SW480 (cell line): ENCODE measurements around the gene SLC35E3.

Source experiments
- DNase-seq: peaks from one replicate; pipeline ENCODE4 v3.0.0-alpha.2; 2016; ENCODE audit warnings: low spot score

SLC35E3 gene

DNA sequence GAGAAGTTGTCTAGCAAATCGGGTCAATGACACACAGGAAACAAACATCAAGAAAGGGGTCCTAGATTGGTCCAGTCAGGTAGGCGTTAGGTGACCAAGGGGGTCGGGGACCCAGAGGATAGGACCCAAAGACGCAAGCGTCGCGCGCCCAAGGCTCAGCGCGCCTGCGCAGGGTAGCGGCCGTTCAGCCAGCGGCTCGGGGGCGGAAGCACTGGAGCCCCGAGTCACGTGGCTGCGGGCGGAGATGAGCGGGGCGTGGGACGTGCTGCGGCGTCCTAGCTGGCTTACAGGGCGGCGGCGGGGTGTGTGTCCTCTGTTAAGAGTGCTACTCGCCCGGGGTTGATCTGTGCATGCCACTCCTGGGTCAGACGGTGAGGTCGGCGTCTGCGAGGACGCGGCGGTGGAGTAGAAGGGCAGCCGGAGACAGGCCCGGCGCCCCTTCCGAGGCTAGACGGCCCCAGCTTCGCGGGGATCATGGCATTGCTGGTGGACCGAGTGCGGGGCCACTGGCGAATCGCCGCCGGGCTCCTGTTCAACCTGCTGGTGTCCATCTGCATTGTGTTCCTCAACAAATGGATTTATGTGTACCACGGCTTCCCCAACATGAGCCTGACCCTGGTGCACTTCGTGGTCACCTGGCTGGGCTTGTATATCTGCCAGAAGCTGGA is at the start of gene SLC35E3:
Gene SLC35E3, plus strand, starts transcription at position 273 of the 668 bp plus-strand sequence. Its CDS starts 202 bp downstream, at position 475.
- peak; percentile 93 for DNase-seq

DNA sequence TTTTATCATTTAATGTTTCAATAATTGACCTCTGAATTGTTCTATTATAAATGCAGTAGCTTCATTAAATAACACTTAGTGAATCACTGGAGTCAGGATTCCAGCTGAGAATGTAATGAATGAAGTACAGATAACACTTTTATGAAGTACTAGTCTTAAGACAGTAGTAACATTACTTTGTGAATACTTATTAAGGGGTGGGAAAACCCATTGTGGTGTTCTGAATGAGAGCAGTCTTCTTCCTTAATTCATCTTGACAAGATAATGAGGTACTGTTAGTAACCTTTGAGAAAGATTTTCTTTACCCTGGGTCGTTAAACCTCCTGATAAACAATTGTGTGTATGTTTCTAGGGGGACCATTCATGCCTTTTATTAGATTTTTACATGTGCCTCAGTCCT is 46.5 kb upstream of the SLC35E3 start:
- no peak for DNase-seq

DNA sequence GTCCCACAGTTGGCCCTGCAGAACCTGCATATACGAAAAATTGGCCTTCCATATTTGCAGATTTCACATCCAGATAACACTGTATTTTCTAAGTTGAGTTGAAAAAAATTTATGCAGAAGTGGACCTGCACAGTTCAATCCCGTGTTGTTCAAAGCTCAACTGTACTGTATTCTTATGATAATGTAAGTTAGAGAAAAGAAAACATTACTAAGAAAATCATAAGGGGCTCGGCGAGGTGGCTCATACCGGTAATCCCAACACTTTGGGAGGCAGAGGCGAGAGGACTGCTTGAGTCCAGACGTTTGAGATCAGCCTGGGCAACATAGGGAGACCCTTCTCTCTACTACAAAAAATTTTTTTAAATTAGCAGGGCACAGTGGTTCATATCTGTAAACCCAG is 18.2 kb upstream of the SLC35E3 start:
- no peak for DNase-seq

DNA sequence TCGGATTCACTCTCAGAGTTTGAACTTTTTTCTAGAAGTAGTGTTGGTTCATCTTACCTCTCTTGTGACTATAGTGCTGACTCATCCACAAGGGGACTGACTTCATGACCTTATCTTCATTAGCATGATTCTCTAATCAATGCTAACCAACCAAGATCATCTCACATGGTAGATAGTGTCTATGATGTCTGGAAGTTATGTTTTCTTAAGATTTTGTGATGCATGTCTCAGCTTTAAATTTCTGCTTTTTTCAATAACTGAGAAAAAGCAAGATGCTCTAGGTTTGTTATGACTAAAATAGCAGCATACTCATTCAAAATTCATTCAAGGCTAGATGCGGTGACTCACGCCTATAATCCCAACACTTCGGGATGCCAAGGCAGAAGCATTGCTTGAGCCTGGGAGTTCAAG is 12.3 kb upstream of the SLC35E3 start:
- no peak for DNase-seq

DNA sequence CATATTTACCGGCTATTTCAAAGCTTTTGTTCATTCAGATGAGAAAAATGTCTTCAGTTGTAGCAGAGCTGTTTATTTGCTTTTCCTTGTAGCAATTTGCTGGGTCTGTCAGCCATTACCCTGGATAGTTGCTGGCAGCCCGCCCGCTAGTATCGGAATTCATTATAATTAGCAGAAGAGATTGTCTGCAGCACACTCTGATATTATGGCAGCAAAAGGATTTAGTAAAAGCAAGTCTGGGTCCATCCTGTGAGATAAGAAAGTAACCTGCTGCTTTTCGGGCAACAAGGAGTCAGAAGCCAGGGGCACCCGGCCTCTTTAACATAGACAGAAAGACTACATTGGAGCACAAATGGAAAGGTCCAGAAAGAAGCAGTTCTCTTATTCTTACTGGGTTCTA is 6.1 kb upstream of the SLC35E3 start:
- DNase-seq = no peak

DNA sequence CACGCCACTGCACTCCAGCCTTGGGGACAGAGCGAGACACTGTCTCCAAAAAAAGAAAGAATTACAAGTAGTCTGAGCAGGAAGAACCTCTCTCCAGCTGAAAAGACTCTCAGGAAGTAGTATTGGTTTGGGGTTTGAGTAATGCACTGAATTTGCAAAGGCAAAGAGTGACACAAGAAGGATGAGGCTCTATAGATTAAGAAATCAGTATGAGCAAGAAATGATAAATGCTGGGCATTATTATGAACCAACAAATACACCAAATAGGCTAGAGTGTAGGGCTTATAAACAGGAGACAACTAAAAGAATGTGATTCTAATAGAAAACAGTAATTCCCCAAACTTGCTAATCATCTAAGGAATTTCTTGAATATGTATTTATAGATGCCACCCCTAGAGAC is 2.6 kb upstream of the SLC35E3 start:
- DNase-seq = no peak

DNA sequence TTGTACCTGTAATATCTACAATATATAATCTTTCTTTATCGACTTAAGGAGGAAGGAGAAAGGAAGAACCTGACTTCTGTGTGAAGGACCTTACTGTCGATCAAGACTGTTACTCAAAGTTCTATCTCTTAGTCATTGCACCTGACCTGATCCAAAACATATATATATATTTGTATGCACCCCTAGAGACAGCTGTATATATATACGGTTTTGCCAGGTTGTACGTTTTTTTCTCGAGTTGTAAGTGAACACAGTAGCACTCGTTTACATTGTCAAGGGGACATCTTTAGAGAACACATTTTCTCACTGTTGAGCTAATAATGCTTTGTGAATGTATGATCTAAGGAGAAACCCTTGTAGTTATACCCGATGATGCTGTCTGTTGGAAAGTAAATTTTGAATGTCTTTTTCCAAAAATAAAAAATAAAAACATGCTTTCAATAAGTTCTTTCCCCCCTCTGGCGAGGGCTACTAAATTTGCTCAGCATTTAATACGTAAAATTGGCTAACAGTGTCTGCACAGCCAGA is 536 bp upstream of the SLC35E3 start:
- DNase-seq = peak; percentile 8

DNA sequence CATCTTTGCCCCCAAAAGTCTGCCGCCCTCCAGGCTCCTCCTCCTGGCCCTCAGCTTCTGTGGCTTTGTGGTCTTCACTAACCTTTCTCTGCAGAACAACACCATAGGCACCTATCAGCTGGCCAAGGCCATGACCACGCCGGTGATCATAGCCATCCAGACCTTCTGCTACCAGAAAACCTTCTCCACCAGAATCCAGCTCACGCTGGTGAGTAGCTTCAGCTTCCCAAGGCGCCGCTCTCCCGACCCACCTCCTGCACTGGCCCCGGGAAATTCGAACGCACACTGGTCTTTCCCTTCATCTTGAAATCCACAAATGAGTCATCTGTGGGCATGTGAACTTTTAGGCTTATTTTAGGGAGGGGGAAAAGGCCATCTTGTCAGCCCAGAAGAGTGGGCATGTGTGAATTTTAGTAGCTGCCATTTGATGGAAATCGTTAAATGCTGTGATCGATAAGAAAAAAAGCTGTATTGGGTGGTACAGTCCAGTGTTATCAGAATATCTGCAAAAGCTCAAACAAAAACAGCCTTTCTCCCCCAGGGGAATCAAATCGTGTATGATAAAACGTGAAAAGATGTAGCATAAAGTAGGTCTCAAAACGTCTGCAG is 700 bp downstream of the SLC35E3 start:
- DNase-seq = peak; percentile 70

DNA sequence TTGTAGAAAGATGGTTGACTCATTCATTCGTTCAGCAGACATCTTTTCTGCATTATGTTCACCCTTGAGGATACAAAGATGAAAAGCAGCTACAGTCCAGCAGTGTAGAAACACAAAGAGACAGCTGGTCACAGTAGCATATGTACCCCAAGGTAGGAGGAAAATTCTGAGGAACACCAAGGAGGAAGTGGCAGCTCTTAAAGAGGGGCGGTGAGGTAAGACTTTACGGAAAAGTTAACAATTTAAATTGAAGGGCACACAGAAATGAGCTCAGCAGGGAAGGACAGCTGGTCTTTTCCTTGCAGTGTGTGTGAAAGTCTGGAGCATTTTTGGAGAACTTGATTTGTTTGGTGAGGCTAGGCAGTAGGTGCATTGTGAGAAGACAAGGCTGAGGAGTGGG is 3.5 kb downstream of the SLC35E3 start:
- no peak for DNase-seq

DNA sequence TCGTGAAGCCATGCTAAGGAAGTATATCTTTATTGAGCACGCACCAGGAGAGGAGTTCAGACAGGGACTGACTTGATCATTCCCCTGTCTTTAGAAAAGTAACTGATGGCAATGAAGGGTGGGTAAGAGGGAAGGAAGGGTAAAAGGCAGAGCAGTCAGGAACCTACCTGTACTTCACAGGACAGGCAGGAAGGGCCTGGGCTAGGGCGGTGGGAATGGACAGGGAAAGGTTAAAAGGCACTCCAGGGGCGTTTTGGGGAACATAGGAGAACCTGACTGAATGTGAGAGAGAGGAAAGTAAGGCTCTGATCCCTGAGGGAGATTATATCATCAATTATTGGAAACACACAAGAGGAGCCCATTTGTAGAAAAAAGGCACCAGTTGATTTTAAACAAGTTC is 3.9 kb downstream of the SLC35E3 start:
- no peak for DNase-seq

DNA sequence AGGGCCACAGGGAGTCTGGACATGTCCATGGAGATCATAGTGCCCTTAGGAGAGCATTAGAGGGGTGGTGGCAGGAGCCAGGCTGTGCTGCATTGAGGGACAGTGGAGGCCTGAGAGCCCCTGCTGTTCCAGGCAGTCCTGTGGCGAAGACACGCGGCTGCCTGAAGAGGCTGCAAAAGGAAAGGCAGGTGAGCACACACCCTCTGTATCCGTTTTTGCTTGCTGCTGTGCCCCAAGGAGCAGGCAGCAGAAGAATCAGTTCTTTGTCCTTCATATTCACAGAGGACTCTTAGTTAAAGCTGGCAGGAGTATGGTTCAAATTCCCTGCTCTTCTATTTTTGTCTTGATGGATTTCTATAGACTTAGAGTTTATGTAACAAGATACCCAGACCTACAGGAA is 4.5 kb downstream of the SLC35E3 start:
- no peak for DNase-seq

DNA sequence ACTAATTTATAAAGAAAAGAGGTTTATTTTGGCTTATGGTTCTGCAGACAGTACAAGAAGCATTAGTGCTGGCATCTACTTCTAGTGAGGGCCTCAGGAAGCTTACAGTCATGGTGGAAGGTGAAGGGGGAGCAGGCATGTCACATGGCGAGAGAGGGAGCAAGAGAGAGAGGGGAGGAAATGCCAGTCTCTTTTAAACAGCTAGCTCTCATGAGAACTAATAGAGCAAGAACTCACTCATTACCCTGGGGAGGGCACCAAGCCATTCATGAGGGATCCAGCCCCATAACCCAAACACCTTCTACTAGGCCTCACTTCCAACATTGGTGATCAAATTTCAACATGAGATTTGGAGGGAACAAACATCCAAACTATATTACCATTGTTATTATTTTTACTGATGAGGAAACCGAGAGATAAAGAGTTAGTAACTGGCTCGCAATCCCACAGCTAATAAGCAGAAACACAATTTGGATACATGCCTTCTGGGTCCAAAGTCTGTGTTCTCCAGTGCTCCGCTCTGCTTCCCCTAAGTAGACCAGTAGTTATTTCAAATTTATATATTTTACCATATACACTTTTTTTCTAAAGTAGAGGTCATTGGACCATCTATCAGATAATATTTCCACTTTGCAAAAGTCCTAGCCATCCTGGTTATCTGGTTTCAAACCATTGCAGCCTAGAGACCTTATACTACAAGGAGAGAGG is 9.7 kb downstream of the SLC35E3 start:
- DNase-seq = no peak

DNA sequence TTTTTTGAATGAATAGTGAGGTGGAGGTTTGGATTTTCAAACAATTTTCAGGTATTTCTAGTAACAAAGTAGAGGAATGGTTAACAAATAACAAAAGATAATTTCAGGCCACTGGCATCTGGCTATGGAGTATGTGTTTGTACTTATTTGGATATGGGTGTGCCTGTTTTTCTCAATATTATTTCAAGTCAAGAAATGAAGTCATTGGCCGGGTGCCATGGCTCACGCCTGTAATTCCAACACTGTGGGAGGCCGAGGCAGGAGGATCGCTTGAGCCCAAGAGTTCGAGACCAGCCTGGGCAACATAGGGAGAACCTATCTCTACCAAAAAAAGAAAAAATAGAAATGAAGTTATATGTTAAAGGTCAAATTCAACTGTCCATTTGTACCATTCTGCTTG is 13.9 kb downstream of the SLC35E3 start:
- DNase-seq = no peak

DNA sequence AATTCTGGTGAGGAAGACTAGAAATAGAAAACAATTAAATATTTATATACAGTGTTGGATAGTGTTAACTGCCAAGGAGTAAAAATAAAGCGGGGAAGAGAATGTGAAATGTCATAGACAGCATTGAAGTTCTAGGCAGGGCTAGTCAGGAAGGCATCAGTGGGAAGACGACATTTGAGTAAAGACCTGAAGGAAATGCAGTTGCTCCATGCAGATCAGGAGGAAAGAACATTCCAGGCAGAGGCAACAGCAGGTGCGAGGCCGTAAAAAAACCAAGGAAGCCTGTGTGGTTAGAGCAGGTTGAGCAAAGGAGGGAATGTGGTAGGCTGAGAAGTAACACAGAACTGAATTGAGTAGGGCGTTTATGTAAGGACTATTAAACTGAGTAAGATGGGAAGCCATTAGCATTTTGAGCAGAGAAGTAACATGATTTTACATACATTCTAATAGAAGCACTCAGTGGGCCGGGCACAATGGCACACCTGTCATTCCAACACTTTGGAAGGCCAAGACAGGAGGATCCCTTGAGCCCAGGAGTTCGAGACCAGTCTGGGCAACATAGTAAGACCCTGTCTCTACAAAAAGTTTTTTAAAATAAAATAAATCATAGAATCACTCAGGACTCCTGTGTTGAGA is 14.9 kb downstream of the SLC35E3 start:
- no peak for DNase-seq

DNA sequence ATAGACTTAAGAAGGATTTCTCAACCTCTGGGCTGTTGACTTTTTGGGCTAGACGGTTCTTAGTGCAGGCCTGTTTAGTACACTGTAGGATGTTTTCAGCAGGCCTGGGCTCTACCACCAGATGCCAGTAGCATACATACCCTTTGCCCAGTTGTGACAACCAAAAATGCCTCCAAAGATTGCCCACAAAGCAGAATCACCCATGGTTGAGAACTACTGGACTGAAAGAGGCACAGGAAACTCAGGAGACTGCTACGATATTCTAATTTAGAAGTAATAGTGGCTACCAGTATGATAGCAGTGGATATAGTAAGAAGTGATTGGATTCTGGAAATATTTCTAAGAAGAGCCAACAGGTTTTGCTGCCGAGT is 15.5 kb downstream of the SLC35E3 start:
- DNase-seq = no peak

DNA sequence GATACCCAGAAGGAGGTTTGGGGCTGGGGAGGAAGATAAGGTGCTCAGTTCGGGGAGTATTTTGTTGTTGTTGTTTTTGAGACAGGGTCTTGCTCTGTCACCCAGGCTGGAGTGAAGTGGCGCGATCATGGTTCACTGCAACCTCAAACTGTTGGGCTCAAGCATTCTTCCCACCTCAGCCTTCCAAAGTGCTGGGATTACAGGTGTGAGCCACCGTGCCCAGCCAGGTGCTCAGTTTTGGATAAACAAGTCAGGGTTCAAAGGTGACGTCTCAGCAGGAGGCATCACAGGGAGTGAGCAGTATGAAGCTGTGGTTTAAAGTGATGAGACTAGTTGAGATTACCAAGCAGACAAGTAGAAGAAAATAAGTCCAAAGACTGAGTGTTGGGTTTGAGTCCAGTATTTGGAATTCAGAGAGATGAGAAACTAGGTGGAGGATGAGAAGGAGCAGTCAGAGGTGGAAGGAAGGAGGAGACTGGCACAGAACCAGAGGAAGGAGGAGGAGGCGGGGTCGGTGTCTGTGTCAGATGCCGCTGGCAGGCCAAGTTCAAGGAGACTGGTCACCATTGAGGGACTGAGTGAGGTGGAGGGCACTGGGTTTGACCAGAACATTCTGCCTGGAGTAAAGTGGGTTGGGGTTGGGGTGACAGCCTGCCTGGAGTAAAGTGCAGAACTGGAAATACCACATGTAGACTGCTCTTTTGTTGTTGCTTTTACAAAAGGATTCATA is 16.1 kb downstream of the SLC35E3 start:
- DNase-seq = no peak

DNA sequence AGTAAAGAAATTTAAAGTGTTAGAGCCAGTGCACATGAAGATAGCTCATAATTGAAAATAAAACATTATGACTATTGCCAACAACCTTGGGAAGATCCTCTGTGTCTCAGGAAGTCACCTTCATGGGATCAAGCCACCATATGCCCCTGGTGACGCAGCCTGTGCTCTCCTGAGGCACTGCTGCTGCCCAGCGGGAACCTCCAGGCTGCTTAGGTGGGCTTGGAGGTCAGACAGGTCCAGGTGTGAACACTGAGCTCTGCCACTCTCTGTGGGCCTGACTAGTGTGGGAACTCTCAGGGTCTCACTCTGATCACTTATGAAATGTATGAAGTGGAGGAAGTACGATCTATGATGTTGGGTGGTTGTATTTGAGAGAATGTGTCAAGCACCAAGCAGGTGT is 16.7 kb downstream of the SLC35E3 start:
- no peak for DNase-seq

DNA sequence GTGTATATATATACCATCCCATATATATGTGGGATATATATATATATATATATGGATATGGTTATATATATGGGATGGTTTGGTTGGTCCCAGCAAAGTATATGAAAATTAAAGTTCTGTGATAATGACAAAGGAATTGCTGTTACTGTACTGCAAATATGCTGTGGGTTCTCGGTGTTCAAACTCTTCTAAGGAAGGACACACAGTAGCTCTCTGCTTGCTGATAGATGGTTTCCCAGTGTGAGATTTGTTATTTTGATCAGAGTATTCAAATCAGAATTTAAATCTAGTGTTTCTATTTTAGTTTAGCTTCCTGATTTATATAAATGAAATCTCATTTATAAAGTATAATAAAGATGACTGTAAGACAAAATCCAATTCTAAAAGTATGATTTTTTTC is 19.7 kb downstream of the SLC35E3 start:
- DNase-seq = no peak

DNA sequence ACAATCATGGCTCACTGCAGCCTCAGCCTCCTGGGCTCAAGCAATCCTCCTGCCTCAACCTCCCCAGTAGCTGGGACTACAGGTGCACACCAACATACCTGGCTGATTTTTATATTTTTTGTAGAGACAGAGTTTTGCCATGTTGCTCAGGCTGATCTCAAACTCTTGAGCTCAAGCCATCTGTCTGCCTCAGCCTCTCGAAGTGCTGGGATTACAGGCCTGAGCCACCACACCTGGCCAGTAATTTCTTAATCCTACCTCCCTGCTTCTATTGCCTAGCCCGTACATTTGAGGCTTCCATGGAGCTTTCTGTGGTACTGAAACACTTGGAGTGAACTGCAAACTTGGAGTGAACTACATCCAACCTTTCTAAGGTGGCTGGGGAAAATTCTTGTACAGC is 20.7 kb downstream of the SLC35E3 start:
- no peak for DNase-seq

DNA sequence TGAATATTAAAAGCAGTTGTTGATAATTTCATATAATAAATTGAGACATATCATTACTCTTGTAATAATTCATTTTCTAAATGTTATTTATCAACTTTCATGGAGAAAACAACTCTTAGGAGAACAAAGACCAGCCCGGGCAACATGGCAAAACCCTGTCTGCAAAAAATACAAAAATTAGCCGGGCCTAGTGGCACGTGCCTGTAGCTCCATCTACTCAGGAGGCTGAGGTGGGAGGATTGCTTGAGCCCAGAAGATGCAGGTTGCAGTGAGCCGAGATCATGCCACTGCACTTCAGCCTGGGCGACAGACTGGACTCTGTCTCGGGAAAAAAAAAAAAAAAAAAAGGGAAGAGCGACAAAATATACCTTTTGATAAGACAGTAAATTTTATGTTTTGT is 21.2 kb downstream of the SLC35E3 start:
- no peak for DNase-seq

DNA sequence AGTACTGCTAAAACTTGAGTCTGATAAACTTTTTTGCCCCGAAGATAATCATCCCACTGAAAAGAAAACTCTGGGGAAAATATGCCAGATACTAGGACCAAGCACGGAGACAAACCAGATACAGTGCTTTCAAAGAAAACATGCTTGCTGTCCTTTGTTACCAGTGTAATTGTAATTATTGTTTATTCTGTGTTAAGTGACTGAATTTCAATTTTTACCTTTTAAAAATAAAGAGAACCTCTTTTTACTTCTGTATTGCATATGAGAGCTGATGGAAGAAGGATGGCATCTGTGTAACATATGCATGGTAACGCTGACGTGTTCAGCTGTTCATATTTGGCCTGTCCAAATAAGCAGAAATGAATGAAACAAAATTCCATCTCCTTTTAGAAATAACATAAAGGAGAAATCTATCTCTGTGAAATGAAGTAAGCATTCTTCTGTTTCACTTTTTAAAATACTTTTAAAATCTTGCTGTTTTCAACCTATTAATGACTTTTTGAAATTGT is 22.5 kb downstream of the SLC35E3 start:
- DNase-seq = no peak

DNA sequence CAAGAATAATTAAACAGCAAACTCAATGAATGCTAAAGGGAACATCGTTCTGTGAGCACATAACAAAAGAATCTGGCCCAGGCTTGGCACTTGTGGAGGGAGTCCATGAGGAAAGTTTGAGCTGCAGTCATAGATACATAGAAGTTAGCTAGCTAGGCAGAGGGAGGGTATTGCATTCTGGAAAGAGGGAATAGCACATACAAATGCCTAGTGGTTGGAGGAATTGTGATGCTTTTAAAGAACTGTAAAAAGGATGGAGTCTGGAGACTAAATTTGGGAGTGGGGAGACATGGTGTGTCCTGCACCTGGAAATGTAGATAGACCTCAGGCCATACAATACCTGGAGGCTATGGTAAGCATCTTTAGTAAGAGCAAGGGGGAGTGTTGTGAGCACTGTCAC is 24.0 kb downstream of the SLC35E3 start:
- no peak for DNase-seq
